ENCODE data around the gene FHDC1. TPM values are rescaled to one million over a fixed set of nuclear protein-coding genes. Genes with fewer than 3 reads are reported as not detected.
"Not testable (repeated sequence)": the region's sequence is repeated elsewhere in the genome, so short reads cannot be mapped to it uniquely, and the experiment has no call there.

The FHDC1 gene
- 22.1 and 22.3 TPM in 2 replicates for total RNA-seq
- long read RNA-seq, partial matches to known transcripts, result 1 of 34 reads
- long read RNA-seq, other reads (novel, unspliced or antisense), result 33 of 34 reads

- no peak within 1 kb of the TSS for H3K27ac Mint-ChIP-seq (ENCODE audit: unreplicated experiment)
- peak within 1 kb of the TSS; percentile 77 for H3K4me3 Mint-ChIP-seq (ENCODE audit: unreplicated experiment)
- peaks cover 34% of the 10 kb centered on the region for H3K4me1 Mint-ChIP-seq (ENCODE audit: unreplicated experiment)
- TF ChIP-seq, protein P1, sequence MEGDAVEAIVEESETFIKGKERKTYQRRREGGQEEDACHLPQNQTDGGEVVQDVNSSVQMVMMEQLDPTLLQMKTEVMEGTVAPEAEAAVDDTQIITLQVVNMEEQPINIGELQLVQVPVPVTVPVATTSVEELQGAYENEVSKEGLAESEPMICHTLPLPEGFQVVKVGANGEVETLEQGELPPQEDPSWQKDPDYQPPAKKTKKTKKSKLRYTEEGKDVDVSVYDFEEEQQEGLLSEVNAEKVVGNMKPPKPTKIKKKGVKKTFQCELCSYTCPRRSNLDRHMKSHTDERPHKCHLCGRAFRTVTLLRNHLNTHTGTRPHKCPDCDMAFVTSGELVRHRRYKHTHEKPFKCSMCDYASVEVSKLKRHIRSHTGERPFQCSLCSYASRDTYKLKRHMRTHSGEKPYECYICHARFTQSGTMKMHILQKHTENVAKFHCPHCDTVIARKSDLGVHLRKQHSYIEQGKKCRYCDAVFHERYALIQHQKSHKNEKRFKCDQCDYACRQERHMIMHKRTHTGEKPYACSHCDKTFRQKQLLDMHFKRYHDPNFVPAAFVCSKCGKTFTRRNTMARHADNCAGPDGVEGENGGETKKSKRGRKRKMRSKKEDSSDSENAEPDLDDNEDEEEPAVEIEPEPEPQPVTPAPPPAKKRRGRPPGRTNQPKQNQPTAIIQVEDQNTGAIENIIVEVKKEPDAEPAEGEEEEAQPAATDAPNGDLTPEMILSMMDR (IDR thresholded peaks at IDR 0.05), result peak; percentile 31
- no peak for DNase-seq (ENCODE audit: extremely low spot score, unreplicated experiment)
- peaks cover 2% of the 10 kb centered on the region for H3K36me3 Mint-ChIP-seq (ENCODE audit: unreplicated experiment)
- no peaks in the 10 kb centered on the region for H3K9me3 Mint-ChIP-seq (ENCODE audit: unreplicated experiment)
- no peaks in the 10 kb centered on the region for H3K27me3 Mint-ChIP-seq (ENCODE audit: unreplicated experiment)
Measured at GRCh38 chr4:152935631-152936445, at the start of gene FHDC1. Gene FHDC1, plus strand, starts transcription at chr4:152936323. Its CDS starts 6,735 bp downstream, at chr4:152943058.

- no peak for DNase-seq (ENCODE audit: extremely low spot score, unreplicated experiment)
- Mint-ChIP-seq H3K27ac (ENCODE audit: unreplicated experiment) (no peak overlapping the region), H3K27me3 (ENCODE audit: unreplicated experiment) (no peaks in the 10 kb centered on the region), H3K36me3 (ENCODE audit: unreplicated experiment) (peaks cover 32% of the 10 kb centered on the region), H3K4me3 (ENCODE audit: unreplicated experiment) (no peak overlapping the region), H3K9me3 (ENCODE audit: unreplicated experiment) (no peaks in the 10 kb centered on the region), H3K4me1 (ENCODE audit: unreplicated experiment) (no peaks in the 10 kb centered on the region)
- TF ChIP-seq, protein P1 (IDR thresholded peaks at IDR 0.05), result no peak
Measured at GRCh38 chr4:152887981-152888380, 48.1 kb upstream of the FHDC1 start.

DNA sequence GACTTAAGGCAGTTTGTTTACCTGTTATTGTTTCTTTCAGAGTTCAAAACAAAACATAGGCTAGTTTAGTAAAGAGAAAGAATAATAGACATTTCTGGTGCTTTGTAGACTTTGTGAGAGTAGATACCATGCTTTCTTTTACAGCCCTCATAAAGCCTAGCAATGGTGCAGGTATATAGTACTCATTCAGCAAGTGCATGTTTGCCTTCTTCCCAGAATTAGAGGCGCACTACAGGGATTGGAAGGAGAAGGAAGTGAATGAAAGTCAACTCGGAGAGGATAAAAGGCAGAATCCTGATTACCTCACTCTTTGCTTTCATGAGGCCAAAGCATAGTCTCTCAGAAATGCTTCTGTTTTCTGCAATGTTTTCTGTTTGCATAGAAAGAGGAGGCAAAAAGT is 43.1 kb upstream of the FHDC1 start:
- H3K27ac Mint-ChIP-seq (ENCODE audit: unreplicated experiment), result no peak overlapping the region
- H3K36me3 Mint-ChIP-seq (ENCODE audit: unreplicated experiment), result peaks cover 22% of the 10 kb centered on the region
- no peaks in the 10 kb centered on the region for H3K27me3 Mint-ChIP-seq (ENCODE audit: unreplicated experiment)
- no peak overlapping the region for H3K4me3 Mint-ChIP-seq (ENCODE audit: unreplicated experiment)
- TF ChIP-seq, protein P1 (IDR thresholded peaks at IDR 0.05), result no peak
- peaks cover 9% of the 10 kb centered on the region for H3K4me1 Mint-ChIP-seq (ENCODE audit: unreplicated experiment)
- no peaks in the 10 kb centered on the region for H3K9me3 Mint-ChIP-seq (ENCODE audit: unreplicated experiment)
- no peak for DNase-seq (ENCODE audit: extremely low spot score, unreplicated experiment)

DNA sequence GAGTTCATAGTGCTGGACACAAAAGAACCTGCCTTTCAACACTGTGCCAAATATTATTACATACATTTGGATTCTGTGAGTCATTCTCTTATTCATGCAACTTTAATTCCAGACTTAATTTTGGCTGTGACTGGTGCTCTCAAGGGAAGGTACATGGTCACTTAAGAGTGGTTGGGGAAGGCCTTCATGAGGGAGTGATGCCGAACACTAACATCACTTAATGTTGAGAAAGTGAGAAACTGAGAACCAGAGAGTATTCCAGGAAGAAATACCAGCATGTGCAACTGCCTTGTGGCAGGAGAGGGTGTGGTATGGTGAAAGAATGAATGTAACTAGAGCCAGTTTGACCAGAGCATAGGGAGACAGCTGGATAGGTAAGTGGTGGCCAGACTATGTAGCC is 41.5 kb upstream of the FHDC1 start:
- Mint-ChIP-seq H3K4me1 (ENCODE audit: unreplicated experiment) (peaks cover 9% of the 10 kb centered on the region), H3K9me3 (ENCODE audit: unreplicated experiment) (no peaks in the 10 kb centered on the region), H3K27me3 (ENCODE audit: unreplicated experiment) (no peaks in the 10 kb centered on the region), H3K27ac (ENCODE audit: unreplicated experiment) (no peak overlapping the region), H3K4me3 (ENCODE audit: unreplicated experiment) (no peak overlapping the region), H3K36me3 (ENCODE audit: unreplicated experiment) (peaks cover 22% of the 10 kb centered on the region)
- TF ChIP-seq, protein P1 (IDR thresholded peaks at IDR 0.05), result no peak
- no peak for DNase-seq (ENCODE audit: extremely low spot score, unreplicated experiment)

DNA sequence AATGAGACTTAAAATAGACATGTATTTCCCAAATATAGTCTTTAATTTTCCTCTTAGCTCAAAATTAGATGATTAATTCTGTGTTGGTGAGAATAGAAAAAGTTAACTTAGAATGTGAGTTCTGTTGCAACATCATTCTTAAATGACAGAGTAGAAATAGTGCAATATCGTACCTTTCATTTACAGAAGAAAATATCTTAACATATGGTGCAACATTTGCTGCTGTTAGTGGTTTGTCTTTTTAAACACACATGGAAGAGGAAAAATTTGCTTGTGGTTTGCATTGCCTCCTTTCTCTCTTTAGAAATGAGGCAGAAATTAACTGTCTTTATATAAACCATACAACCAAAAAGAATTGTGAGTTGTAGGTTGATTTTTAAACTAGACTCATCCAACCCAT is 39.3 kb upstream of the FHDC1 start:
- H3K27ac Mint-ChIP-seq (ENCODE audit: unreplicated experiment), result no peak overlapping the region
- H3K27me3 Mint-ChIP-seq (ENCODE audit: unreplicated experiment), result no peaks in the 10 kb centered on the region
- no peak for DNase-seq (ENCODE audit: extremely low spot score, unreplicated experiment)
- no peaks in the 10 kb centered on the region for H3K9me3 Mint-ChIP-seq (ENCODE audit: unreplicated experiment)
- H3K36me3 Mint-ChIP-seq (ENCODE audit: unreplicated experiment), result peaks cover 17% of the 10 kb centered on the region
- H3K4me3 Mint-ChIP-seq (ENCODE audit: unreplicated experiment), result no peak overlapping the region
- TF ChIP-seq, protein P1 (IDR thresholded peaks at IDR 0.05), result no peak
- peaks cover 13% of the 10 kb centered on the region for H3K4me1 Mint-ChIP-seq (ENCODE audit: unreplicated experiment)

DNA sequence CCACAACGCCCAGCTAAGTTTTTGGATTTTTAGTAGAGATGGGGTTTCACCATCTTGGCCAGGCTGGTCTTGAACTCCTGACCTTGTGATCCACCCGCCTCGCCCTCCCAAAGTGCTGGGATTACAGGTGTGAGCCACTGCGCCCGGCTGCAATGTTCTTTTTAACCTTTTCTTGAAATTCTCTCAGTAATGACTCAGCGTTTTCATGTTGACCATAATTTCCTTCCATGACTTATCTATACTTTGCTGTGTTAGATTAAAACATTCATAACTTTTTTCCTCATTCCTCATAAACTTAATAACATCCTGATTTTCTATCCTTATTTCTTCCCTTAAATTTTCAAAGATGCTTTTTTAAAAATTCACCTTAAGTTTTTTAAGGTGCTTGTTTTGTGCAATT is 38.0 kb upstream of the FHDC1 start:
- peaks cover 13% of the 10 kb centered on the region for H3K4me1 Mint-ChIP-seq (ENCODE audit: unreplicated experiment)
- not testable (repeated sequence) for H3K9me3 Mint-ChIP-seq (ENCODE audit: unreplicated experiment); H3K36me3 Mint-ChIP-seq (ENCODE audit: unreplicated experiment); H3K27me3 Mint-ChIP-seq (ENCODE audit: unreplicated experiment); H3K27ac Mint-ChIP-seq (ENCODE audit: unreplicated experiment); H3K4me3 Mint-ChIP-seq (ENCODE audit: unreplicated experiment); DNase-seq (ENCODE audit: extremely low spot score, unreplicated experiment)

All from osteocyte (in vitro differentiated cells).